GM21526 (cell line): ENCODE data around the gene RGS12.
"Not testable (repeated sequence)": the region's sequence is repeated elsewhere in the genome, so short reads cannot be mapped to it uniquely, and the experiment has no call there.

Source experiments
- ATAC-seq: cut with Tn5 transposase; IDR thresholded peaks from one replicate; pipeline ENCODE4 v1.9.1; 2021; ENCODE audit warnings: moderate library complexity; ENCODE audit not compliant: unreplicated experiment, low FRiP score

The RGS12 gene

DNA sequence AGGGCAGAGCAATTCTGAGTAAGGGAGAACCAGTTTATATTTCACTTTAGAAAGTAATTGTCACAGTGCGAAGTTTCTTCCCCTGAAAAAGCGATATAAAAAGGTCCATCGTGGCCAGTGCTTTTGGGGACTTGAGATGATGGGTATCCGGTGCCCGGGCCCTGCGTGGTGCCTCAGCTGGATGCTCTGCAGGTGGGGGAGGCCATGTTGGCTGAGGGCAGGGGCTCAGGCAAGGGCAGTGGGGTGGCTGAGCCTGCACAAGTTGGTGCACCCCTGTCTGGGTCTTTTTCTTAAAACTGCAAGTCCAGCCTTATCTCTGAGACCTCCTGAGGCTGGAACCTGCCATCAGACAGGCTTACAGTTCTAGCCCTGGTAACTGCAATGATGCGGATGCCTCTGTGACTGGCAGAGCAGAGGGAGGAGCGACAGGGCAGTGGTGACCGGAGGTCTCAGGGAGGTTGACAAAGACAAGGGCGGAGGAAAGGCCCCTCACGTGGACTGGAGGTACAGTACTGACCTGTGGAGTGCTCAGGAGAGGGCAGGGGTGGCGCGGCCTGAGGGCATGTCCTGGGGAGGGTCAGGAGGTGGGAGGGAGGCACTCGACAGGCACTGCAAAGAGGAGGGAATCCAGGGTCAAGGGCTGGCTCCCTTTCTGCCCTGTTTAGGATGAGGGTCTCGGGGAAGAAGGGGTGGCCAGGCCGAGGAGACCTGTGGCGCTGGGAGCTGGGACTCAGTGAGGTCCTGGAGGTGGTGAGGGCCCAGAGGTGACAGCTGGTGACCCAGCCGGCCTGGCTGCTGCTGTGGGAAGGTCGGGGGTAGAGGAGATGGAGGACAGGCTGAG, 1.8 kb downstream of the RGS12 start:
- ATAC-seq, result no peak

GRCh38 chr4:3295837-3296624, 3.2 kb downstream of the RGS12 start:
- ATAC-seq, result no peak

DNA sequence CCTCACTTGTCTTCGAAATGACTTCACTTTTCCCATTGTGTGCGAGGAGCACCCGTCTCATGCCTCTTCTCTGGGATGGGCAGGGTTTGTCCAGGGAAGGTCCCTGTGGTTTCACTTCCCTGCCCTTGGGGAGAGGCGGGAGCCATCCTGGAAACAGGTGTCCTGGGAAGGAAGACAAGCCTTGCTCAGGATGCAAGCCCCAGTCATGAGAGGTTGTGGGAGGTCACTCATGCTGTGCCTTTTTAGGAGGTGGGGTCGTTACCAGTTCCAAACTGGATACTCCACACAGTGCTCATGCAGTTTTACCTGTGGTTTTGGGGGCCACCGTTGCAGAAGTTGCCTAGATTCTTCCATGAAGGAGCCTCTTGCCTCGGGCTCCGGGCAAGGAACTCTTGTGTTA, 3.8 kb downstream of the RGS12 start:
- no peak for ATAC-seq

DNA sequence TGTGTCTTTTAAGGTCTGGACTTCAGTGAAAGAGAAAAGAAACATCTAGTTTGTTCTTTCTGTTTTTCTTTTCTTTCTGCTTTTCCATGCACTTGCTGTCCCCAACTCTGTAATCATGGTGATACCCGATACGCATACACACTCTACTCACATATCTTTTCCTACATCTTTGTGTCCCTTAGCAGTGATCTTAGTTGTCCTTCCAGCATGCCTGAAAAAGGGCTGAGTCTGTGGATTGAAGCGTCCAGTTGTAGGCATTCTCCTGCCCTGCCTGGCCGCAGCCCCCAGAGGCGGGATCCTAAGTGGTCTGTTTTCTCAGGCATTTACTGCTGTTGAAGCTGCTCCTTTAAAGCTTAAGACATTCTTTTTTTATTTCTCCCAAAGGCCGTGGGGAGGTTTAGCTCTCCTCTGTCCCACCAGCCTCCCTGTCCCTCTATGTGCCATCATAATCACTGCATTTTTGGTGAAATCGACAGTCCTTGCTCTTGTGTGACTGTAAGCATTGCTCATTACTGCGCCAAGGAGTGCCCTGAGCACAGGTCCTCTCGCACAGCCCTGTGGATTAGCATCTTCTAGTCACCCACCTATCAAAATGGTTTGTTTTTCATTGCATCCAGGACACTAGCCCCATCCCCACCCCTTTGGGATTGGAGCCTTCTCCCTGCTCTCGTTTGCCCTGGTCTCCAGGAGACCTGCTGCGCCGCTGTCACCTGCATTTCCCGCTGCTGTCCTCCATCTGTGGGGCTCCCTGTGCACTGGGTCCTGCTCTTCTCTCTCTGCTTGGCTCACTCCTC, 4.4 kb downstream of the RGS12 start:
- ATAC-seq, result no peak

- ATAC-seq, result no peak
Measured at GRCh38 chr4:3299122-3299975, 6.5 kb downstream of the RGS12 start.

- no peak for ATAC-seq
Measured at GRCh38 chr4:3299976-3300671, 7.3 kb downstream of the RGS12 start.

DNA sequence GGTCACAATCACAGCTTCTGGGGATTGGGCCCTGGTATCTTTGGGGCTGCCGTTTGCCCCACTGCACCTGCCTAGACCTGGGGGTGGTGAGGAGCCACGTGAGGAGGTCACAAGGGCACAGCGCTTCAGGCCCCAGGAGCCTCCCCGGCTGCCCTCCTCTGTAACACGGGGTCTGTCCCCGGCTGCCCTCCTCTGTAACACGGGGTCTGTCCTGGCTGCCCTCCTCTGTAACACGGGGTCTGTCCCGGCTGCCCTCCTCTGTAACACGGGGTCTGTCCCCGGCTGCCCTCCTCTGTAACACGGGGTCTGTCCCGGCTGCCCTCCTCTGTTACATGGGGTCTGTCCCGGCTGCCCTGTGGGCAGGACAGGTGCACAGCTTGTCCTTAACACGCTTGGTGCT, 8.1 kb downstream of the RGS12 start:
- not testable (repeated sequence) for ATAC-seq

- ATAC-seq, result no peak
Measured at GRCh38 chr4:3301450-3302172, 8.8 kb downstream of the RGS12 start.

- ATAC-seq, result no peak
Measured at GRCh38 chr4:3302173-3302785, 9.5 kb downstream of the RGS12 start.

DNA sequence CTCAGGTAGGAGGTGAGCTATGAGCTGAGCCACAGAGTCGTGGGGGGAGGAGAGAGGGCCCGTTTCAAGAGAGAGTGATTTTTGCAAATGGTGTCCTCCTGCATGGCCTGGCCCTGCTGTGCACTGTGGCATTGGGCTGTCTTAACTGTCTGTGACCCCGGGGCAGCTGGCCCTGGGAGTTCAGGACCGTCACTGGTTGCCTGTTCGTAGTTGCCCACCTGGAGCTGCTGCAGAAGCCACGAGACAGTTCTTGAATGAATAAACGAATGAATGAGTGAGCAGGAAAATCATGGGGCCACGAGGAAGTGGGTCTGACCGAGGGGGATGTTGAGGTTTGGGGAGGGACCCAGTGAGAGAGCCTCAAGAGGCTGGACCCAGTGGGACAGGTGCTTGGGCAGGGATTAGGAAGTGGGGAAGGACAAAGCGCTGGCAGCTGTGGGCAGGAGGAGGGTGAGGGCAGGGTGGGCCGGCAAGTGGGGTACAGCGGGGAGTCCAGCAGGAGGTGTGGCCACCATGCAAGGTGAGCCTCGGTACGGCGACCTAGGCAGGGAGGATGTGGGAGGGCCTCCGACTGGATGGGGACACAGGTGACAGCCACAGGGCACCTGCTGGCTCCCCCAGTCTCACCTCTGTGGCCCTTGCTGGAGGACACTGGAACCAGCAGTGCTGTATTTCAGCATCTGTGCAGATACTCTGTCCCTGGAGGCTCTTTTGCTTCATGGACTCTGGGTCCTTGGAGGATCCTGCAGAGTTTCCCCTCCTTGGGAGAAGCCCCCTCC, 10.2 kb downstream of the RGS12 start:
- no peak for ATAC-seq

GRCh38 chr4:3303565-3303824, 10.7 kb downstream of the RGS12 start:
- no peak for ATAC-seq

GRCh38 chr4:3303923-3304710, 11.3 kb downstream of the RGS12 start:
- no peak for ATAC-seq

DNA sequence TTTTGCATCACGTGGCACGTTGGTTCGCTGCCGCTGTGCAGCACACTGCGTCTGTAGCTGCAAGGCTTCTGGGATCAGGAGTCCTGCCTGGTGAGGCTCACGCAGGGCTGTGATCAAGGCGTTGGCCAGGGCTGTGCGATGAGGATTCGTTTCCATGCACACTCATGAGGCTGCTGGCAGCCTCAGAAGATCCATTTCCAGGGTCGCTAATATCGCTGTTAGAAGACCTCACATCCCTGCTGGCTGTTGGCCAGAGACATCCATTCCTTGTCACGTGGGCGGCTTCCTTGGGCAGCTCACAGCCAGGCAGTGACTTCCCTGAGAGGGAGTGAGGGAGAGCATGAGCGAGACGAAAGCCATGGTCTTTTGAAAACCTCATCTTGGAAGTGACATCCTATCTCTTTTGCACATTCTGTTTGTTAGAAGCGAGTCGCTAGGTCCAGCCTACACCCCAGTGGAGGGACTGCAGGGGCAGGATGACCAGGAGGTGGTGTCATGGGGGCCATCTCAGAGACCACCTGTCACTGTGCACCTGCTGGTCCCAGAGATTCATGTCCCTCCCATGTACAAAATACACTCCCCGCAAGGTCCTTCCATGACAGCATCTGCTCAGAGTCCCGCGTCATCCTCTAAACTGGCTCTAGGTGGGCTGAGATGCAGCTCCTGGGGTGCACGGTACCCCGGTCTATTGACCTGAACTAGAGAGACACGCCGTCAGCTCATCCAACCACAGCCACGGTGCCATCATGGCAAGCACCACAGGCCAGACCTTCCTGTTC, 12.2 kb downstream of the RGS12 start:
- ATAC-seq, result no peak

GRCh38 chr4:3305610-3306371, 13.0 kb downstream of the RGS12 start:
- no peak for ATAC-seq

DNA sequence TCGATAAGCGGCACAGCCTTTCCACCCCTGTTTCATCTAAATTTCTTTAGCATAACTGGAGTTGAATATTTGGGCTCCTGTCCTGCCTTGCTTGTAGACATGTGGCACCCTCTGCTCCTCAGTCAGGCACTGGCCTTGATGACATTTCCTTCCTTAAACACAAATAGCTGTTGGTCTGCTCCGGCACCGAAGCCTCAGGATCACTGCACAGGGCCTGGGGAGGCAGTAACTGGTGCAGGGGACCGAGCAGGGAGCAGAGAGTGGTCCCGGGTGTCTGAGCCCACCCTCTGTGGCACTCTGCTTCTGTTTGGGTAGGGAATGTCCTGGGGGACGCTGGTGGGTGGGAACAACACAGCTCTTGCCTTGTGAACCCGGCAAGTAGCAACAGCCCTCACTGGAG, 13.6 kb downstream of the RGS12 start:
- no peak for ATAC-seq

GRCh38 chr4:3307060-3307459, 14.2 kb downstream of the RGS12 start:
- ATAC-seq, result no peak
